Neural crest cell (in vitro differentiated cells): Measurements from ENCODE around the gene IL32. TPM values are rescaled to one million over a fixed set of nuclear protein-coding genes. Genes with fewer than 3 reads are reported as not detected.
A peak's percentile ranks its signal among the peaks of the same experiment; 100 is the strongest.

Experiments used
- DNase-seq: peaks from one replicate; pipeline ENCODE4 v3.0.0; 2021; ENCODE audit warnings: low read depth, mixed read lengths, low spot score
- H3K27ac Mint-ChIP-seq: one replicate; pipeline ENCODE4 v1.8.0; 2021; ENCODE audit warnings: mild to moderate bottlenecking, mixed read lengths; ENCODE audit not compliant: unreplicated experiment
- H3K27me3 Mint-ChIP-seq: 2 replicates; pipeline ENCODE4 v1.8.0; 2021; ENCODE audit warnings: low read depth, mild to moderate bottlenecking, mixed read lengths
- H3K36me3 Mint-ChIP-seq: 2 replicates; pipeline ENCODE4 v1.8.0; 2021; ENCODE audit warnings: low read depth, mild to moderate bottlenecking, mixed read lengths
- H3K4me1 Mint-ChIP-seq: 2 replicates; pipeline ENCODE4 v1.8.0; 2021; ENCODE audit warnings: mixed read lengths
- H3K4me3 Mint-ChIP-seq: one replicate; pipeline ENCODE4 v1.8.0; 2021; ENCODE audit warnings: mild to moderate bottlenecking, mixed read lengths
- H3K9me3 Mint-ChIP-seq: 2 replicates; pipeline ENCODE4 v1.8.0; 2021; ENCODE audit warnings: mixed read lengths
- CTCF ChIP-seq: fragments of 200-600 bp; sonication (generic); conservative IDR thresholded peaks from 2 replicates; pipeline ENCODE4 v1.5.0; 2021; ENCODE audit warnings: antibody characterized with exemption, mild to moderate bottlenecking
- total RNA-seq: library from RNA; stranded (reverse); gene quantifications from 2 replicates; pipeline ENCODE4 v1.2.1, GENCODE V29; 2021

Gene IL32
- total RNA-seq, 1 donor from 2014 or later = not detected

GRCh38 chr16:3027489-3027795, 38.0 kb upstream of the IL32 start:
- peaks cover 27% of the 10 kb centered on the region for H3K27me3 Mint-ChIP-seq
- no peak overlapping the region for H3K27ac Mint-ChIP-seq
- H3K4me3 Mint-ChIP-seq = no peak overlapping the region
- H3K9me3 Mint-ChIP-seq = no peaks in the 10 kb centered on the region
- DNase-seq = no peak
- no peak for TF ChIP-seq CTCF
- H3K4me1 Mint-ChIP-seq = peaks cover 22% of the 10 kb centered on the region
- H3K36me3 Mint-ChIP-seq = peaks cover 2% of the 10 kb centered on the region

DNA sequence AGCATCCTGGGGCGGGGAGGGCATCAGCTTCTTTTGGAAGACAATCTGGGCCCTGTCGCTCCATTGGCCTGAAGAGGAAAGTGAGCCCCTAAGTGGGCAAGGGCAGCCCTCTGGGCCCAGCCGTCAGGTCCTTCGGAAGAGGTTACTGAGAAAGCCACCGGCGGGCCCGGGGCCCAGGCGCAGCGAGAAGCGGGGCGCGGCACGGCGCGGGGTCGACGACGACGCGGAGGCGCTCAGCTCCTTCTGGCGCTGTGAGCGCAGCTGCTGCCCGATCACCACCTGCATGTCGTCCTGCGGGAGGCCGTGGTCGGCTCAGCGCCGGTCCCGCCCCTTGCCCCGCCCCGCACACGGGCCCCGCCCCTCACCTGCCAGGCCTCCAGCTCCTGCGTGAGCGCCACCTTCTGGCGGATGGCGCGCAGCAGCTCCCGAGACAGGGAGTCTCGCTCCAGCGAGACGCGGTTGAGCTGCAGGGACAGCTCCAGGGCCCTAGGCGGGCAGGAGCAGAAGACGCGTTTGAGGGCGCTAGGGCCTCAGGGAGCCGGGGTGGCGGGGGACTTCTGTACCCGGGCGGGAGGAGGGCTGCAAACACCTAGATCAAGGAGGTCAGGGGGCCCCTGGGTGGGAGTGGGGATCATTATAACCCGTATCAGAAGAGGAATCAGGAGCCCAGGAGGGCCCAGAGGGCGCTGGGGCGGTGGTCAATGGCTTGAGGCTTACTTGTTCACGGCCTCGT, 37.3 kb upstream of the IL32 start:
- H3K36me3 Mint-ChIP-seq = peaks cover 2% of the 10 kb centered on the region
- H3K27ac Mint-ChIP-seq = no peak overlapping the region
- peaks cover 19% of the 10 kb centered on the region for H3K4me1 Mint-ChIP-seq
- peak; percentile 91 for DNase-seq
- H3K4me3 Mint-ChIP-seq = no peak overlapping the region
- H3K27me3 Mint-ChIP-seq = peaks cover 34% of the 10 kb centered on the region
- peak; percentile 88 for TF ChIP-seq CTCF
- no peaks in the 10 kb centered on the region for H3K9me3 Mint-ChIP-seq

- H3K27ac Mint-ChIP-seq = no peak overlapping the region
- no peak overlapping the region for H3K4me3 Mint-ChIP-seq
- peaks cover 14% of the 10 kb centered on the region for H3K4me1 Mint-ChIP-seq
- H3K27me3 Mint-ChIP-seq = peaks cover 40% of the 10 kb centered on the region
- H3K9me3 Mint-ChIP-seq = no peaks in the 10 kb centered on the region
- DNase-seq = no peak
- TF ChIP-seq CTCF = no peak
- H3K36me3 Mint-ChIP-seq = peaks cover 2% of the 10 kb centered on the region
Measured at GRCh38 chr16:3028716-3029319, 36.6 kb upstream of the IL32 start.

DNA sequence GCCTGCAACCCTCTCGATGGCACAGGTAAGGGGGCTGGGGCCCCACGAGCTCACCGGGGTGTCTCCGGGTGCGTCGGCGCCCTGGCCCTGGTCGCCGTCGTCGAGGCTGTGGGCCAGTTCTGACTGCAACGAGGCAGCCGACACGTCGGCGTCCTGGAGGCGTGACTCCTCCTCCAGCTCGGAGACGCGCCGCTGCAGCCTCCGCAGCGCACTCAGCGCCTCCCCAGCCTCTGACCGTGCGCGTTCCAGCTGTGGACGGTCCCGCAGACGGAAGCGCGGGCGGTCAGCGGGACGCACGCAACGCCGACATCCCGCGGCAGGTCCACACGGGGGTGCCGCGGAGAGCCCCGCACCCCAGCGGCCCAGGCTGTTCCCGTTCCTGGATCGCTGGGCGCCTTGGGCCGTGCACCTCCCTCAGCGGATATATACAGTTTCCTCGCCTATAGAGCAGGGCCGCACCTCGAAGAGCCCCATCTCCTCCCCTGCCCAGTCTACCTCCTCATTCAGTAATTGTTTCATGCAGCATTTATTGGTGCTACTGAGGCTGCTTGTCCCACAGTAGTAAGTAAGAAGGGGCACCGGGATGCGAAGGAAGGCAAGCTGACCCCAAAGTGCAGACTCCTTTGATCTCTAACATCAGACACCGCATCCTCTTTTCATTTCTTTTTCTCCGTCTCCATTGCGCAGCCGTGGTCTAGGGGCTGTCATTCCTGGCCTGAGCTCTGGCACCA, 35.8 kb upstream of the IL32 start:
- Mint-ChIP-seq H3K27ac (no peak overlapping the region), H3K36me3 (no peaks in the 10 kb centered on the region), H3K4me1 (peaks cover 7% of the 10 kb centered on the region), H3K9me3 (no peaks in the 10 kb centered on the region), H3K27me3 (peaks cover 43% of the 10 kb centered on the region), H3K4me3 (peak overlapping the region; percentile 7)
- TF ChIP-seq CTCF = no peak
- no peak for DNase-seq

DNA sequence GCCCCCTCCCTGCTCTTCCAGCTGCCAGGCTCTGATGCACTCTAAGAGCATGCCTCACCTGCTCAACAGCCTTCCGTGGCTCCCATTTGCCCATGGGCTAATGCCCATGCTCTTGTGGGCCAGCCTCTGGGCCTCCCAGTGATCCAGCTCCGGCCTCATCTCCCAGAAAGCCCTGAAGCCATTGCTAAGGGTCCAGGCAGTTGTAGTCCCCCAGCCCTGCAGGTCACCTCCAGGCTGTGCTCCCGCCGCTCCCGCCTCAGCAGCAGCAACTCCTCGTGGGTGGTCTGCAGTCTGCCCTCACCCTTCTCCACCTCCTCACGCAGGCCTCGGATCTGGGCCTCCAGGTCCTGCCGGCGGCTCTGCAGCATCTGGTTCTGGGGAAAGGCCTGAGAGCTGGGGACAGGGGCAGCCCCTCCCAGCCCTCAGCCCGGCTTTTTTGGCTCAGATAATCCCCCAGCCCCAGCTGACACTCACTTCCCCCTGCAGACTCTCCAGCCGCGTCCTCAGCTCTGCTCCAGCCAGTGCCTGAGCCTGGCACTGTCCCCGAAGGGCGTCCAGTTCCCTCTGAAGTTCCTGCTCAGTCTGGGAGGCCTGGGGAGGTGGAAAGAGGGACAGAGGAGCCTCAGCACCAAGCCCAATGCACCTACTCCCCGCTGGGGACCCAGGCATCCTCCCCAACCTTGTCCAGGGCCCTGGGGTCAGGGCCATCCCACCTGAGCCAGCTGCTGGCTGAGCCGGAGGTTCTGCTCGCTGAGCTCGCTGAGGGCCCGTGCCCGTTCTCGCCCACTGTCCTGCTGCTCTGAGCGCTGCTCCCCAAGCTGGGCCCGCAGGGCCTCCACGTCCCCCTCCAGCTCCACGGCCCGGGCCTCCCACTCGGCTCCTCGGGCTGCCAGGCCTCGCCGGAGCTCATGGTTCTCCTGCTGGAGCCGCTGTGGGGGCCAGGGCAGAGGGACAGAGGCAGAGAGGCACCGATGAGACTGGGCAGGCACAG, 34.9 kb upstream of the IL32 start:
- Mint-ChIP-seq H3K27me3 (peaks cover 52% of the 10 kb centered on the region), H3K27ac (no peak overlapping the region), H3K9me3 (no peaks in the 10 kb centered on the region), H3K4me3 (peak overlapping the region; percentile 7), H3K4me1 (peaks cover 7% of the 10 kb centered on the region), H3K36me3 (no peaks in the 10 kb centered on the region)
- TF ChIP-seq CTCF = no peak
- DNase-seq = no peak
